Testis (tissue), 3 donors: ENCODE data around the gene ELMO2. TPM values are rescaled to one million over a fixed set of nuclear protein-coding genes. Genes with fewer than 3 reads are reported as not detected.

ENCODE experiments used
- DNase-seq: peaks from one replicate; pipeline ENCODE4 v3.0.0-alpha.2; 2019
- H3K27ac ChIP-seq, 2 donors: fragments of 200-600 bp; sonication (generic); one replicate each; pipeline ENCODE4 v1.5.1; 2019
- H3K27me3 ChIP-seq: fragments of 200-600 bp; sonication (generic); one replicate; pipeline ENCODE4 v1.5.1; 2019
- H3K36me3 ChIP-seq: fragments of 200-600 bp; sonication (generic); one replicate; pipeline ENCODE4 v1.5.1; 2017; ENCODE audit warnings: low read depth; ENCODE audit errors: missing control alignments
- H3K4me1 ChIP-seq: fragments of 200-600 bp; sonication (generic); one replicate; pipeline ENCODE4 v1.5.1; 2019
- H3K4me3 ChIP-seq, 2 donors: fragments of 200-600 bp; sonication (generic); one replicate each; pipeline ENCODE4 v1.5.1; 2017 to 2019
- H3K9me3 ChIP-seq: fragments of 200-600 bp; sonication (generic); one replicate; pipeline ENCODE4 v1.5.1; 2017
- POLR2A ChIP-seq: fragments of 450-650 bp; IDR thresholded peaks from one replicate; pipeline ENCODE4 v1.6.1; 2017; ENCODE audit warnings: antibody characterized with exemption, mild to moderate bottlenecking, moderate library complexity
- WGBS, 2 donors: methylation state at CpG; one replicate each; pipeline ENCODE4 v1.1.5; 2018; 5-methylcytosine and 5-hydroxymethylcytosine counted together
- intact Hi-C: fragments of 100-400 bp; cut with DNase I; formaldehyde crosslinking; loops from one replicate; pipeline ENCODE4 v1.15.1; 2023; ENCODE audit warnings: low total_unique reads
- polyA plus RNA-seq: library from polyadenylated mRNA; stranded (reverse); fragments of 350-450 nt; fragmentation: Illumina TruSeq; extraction: RNeasy Lipid Tissue Mini Kit (QIAGEN cat#74804); gene quantifications from one replicate; pipeline ENCODE4 v1.2.3, GENCODE V29; 2014; ENCODE audit warnings: low read depth, low replicate concordance; ENCODE audit not compliant: insufficient read depth
- total RNA-seq, 2 donors: library from RNA; depleted of rRNA; stranded (reverse); fragments of >200 nt; gene quantifications; one replicate each; pipeline ENCODE4 v1.2.3, GENCODE V29; 2016
- TF ChIP-seq, protein P1 (sequence below), 3 experiments: fragments of 450-650 bp in 2 of 3; fragments of 200-600 bp in 1 of 3; sonication (generic) in 1 of 3; IDR thresholded peaks; one replicate each; pipeline ENCODE4 v1.5.1; 2016 to 2019; ENCODE audit warnings: antibody characterized with exemption in 3 of 3, mild to moderate bottlenecking in 2 of 3, moderate library complexity in 1 of 3

The ELMO2 gene
- total and polyA plus RNA-seq, 3 donors from 2014 or later = 78.8 to 128 (median 120) TPM

DNA sequence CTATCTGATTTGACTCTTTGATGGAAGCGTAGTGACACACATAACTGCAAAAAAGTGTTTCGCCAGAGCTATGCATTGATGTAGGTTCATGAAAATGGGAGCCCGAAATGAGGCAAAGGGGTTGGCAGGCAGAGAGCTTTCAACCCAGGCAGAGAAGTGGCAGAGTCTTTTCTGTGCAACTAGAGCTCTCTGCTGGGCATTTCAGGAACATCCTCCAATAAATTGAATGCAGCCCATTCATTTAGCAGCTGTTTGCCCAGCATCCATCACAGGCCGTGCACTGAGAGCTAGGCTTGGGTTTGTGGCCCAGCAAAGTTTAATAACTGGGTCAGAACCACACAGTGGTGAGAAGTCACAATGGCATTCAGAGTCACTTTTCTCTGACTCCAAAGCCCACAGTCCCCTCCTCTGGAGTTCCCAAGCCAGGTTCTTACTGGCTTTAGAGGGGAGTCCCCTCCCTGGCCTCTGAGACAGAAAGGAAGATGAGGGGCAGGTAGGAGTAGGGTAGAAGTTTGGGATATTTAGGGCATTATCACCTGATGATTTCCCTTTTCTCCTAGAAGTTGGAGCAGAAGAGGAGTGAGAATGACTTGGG is 31.8 kb upstream of the ELMO2 start:
- Histone ChIP-seq H3K27me3 (no peaks in the 10 kb centered on the region), H3K36me3 (no peaks in the 10 kb centered on the region), H3K9me3 (no peaks in the 10 kb centered on the region), H3K4me3 (no peak overlapping the region), H3K4me1 (no peaks in the 10 kb centered on the region), H3K27ac (no peak overlapping the region)
- intact Hi-C loops = loop anchor here (10.0 kb wide), 1 partner anchor 303 kb away; no protein-coding TSS in a partner anchor
- DNase-seq = peak; percentile 51
- WGBS, 2 donors = 52 to 58% methylated on average over 4 of the region's 4 CpGs
- TF ChIP-seq, protein P1, sequence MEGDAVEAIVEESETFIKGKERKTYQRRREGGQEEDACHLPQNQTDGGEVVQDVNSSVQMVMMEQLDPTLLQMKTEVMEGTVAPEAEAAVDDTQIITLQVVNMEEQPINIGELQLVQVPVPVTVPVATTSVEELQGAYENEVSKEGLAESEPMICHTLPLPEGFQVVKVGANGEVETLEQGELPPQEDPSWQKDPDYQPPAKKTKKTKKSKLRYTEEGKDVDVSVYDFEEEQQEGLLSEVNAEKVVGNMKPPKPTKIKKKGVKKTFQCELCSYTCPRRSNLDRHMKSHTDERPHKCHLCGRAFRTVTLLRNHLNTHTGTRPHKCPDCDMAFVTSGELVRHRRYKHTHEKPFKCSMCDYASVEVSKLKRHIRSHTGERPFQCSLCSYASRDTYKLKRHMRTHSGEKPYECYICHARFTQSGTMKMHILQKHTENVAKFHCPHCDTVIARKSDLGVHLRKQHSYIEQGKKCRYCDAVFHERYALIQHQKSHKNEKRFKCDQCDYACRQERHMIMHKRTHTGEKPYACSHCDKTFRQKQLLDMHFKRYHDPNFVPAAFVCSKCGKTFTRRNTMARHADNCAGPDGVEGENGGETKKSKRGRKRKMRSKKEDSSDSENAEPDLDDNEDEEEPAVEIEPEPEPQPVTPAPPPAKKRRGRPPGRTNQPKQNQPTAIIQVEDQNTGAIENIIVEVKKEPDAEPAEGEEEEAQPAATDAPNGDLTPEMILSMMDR (IDR thresholded peaks at IDR 0.05) = peak in 2 of 3 experiments; percentile 24 to 30
- TF ChIP-seq POLR2A = no peak

DNA sequence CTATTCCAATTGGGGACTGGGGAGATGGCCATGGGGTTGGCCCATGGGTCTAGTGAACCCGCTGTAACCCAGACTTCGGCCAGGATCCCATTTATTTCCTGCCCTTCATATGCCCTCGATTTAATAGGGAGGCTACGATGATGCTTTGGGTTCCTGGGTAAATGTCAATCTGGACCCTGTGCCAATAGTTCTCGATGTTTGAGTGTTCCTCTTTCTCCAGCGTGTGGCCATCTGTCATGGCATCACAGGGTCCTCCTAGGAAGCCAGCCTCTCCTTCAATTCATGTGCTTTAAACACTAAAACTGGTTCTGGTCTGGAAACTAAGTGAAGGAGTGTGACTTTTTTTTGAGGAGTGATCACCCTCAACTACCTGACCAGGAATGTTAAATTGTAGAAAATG is 28.7 kb upstream of the ELMO2 start:
- H3K9me3 ChIP-seq = no peaks in the 10 kb centered on the region
- no peaks in the 10 kb centered on the region for H3K27me3 ChIP-seq
- no peak overlapping the region for H3K4me3 ChIP-seq
- intact Hi-C loops = loop anchor here (10.0 kb wide), 1 partner anchor 300 kb away; no protein-coding TSS in a partner anchor
- H3K4me1 ChIP-seq = peaks cover 5% of the 10 kb centered on the region
- no peak for DNase-seq
- no peaks in the 10 kb centered on the region for H3K36me3 ChIP-seq
- 92 to 97% methylated on average over 6 of the region's 6 CpGs for WGBS, 2 donors
- H3K27ac ChIP-seq = no peak overlapping the region
- TF ChIP-seq, protein P1 (IDR thresholded peaks at IDR 0.05) = no peak
- TF ChIP-seq POLR2A = no peak

- peaks cover 5% of the 10 kb centered on the region for H3K4me1 ChIP-seq
- intact Hi-C loops = loop anchor here (10.0 kb wide), 1 partner anchor 300 kb away; no protein-coding TSS in a partner anchor
- DNase-seq = no peak
- no peaks in the 10 kb centered on the region for H3K36me3 ChIP-seq
- no peak for TF ChIP-seq POLR2A
- TF ChIP-seq, protein P1 (IDR thresholded peaks at IDR 0.05) = no peak
- H3K27ac ChIP-seq = no peak overlapping the region
- H3K9me3 ChIP-seq = no peaks in the 10 kb centered on the region
- no peak overlapping the region for H3K4me3 ChIP-seq
- no peaks in the 10 kb centered on the region for H3K27me3 ChIP-seq
Measured at GRCh38 chr20:46434597-46434996, 28.2 kb upstream of the ELMO2 start.

- no peaks in the 10 kb centered on the region for H3K27me3 ChIP-seq
- no peaks in the 10 kb centered on the region for H3K9me3 ChIP-seq
- H3K4me1 ChIP-seq = peaks cover 5% of the 10 kb centered on the region
- H3K4me3 ChIP-seq = no peak overlapping the region
- no peaks in the 10 kb centered on the region for H3K36me3 ChIP-seq
- intact Hi-C loops = loop anchor here (10.0 kb wide), 1 partner anchor 298 kb away; no protein-coding TSS in a partner anchor
- no peak for DNase-seq
- TF ChIP-seq POLR2A = no peak
- TF ChIP-seq, protein P1 (IDR thresholded peaks at IDR 0.05) = no peak
- 83 to 89% methylated on average over 8 of the region's 8 CpGs for WGBS, 2 donors
- H3K27ac ChIP-seq = no peak overlapping the region
Measured at GRCh38 chr20:46433051-46433450, 26.6 kb upstream of the ELMO2 start.
